Lower lobe of right lung (tissue), 2 donors: ENCODE data around the gene UNC45A. TPM values are rescaled to one million over a fixed set of nuclear protein-coding genes. Genes with fewer than 3 reads are reported as not detected.
"Not testable (repeated sequence)": the region's sequence is repeated elsewhere in the genome, so short reads cannot be mapped to it uniquely, and the experiment has no call there.

ENCODE experiments used
- ATAC-seq, 2 donors: fragments of 200-7000 bp; cut with Tn5 transposase; one replicate each; pipeline ENCODE4 v1.9.1; 2020 to 2022; ENCODE audit warnings: mild to moderate bottlenecking in 2 of 2, moderate library complexity in 2 of 2
- DNase-seq: peaks from one replicate; pipeline ENCODE4 v3.0.0-alpha.2; 2020
- H3K27ac ChIP-seq: fragments of 200-600 bp; one replicate; pipeline ENCODE4 v1.8.0; 2022
- H3K27me3 ChIP-seq: fragments of 200-600 bp; one replicate; pipeline ENCODE4 v1.8.0; 2022; ENCODE audit warnings: low read depth
- H3K36me3 ChIP-seq: fragments of 200-600 bp; one replicate; pipeline ENCODE4 v1.8.0; 2022; ENCODE audit warnings: mild to moderate bottlenecking
- H3K4me1 ChIP-seq: fragments of 200-600 bp; one replicate; pipeline ENCODE4 v1.8.0; 2022
- H3K4me3 ChIP-seq: fragments of 200-600 bp; one replicate; pipeline ENCODE4 v1.8.0; 2022; ENCODE audit warnings: mild to moderate bottlenecking
- H3K9me3 ChIP-seq: fragments of 200-600 bp; one replicate; pipeline ENCODE4 v1.8.0; 2022
- intact Hi-C: fragments of 100-400 bp; cut with DNase I; formaldehyde crosslinking; loops from one replicate; pipeline ENCODE4 v1.11.0; 2022
- total RNA-seq: library from RNA; stranded (reverse); fragmentation: NEBNext Ultra II Directional; extraction: Animal tissue kit (Norgen Biotek cat#: 25700); gene quantifications from one replicate; pipeline ENCODE4 v1.2.1, GENCODE V29; 2021
- TF ChIP-seq, protein P1 (sequence below): fragments of 200-600 bp; IDR thresholded peaks from one replicate; pipeline ENCODE4 v1.8.0; 2022; ENCODE audit warnings: antibody characterized with exemption, mild to moderate bottlenecking
- donor health status: DM: no; HTN: yes; CAD: no; lungs with severe emphysema.

The UNC45A gene
- total RNA-seq, 1 donor from 2014 or later: 50.4 TPM

DNA sequence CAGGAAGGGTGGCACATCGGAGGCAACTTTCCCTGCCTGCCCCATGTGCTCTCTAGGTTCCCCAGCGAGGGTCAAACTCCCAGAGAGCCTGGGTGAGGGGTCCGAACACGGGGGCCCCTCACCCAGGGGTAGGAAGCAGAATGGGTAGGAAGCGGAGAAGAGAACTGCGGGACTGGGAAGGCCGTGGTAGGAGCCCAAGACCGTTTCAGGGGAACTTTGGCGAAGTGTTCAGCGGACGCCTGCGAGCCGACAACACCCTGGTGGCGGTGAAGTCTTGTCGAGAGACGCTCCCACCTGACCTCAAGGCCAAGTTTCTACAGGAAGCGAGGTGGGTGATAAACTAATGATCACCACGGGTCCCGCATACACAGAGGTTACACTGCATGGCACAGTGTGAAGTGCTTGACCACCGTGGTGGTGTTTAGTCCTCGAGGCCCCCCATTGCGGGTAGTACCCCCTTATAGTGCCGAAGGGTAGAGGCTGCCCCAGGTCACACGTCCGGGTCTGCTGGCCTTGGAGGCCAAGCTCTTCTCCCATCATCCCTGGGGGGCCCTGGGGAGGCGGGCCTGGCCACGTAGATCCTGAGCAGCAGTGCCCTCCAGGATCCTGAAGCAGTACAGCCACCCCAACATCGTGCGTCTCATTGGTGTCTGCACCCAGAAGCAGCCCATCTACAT lies 42.4 kb upstream of the UNC45A start:
- Histone ChIP-seq H3K4me3 (no peak overlapping the region), H3K36me3 (peaks cover 84% of the 10 kb centered on the region), H3K4me1 (peaks cover 4% of the 10 kb centered on the region), H3K27ac (no peak overlapping the region), H3K9me3 (no peaks in the 10 kb centered on the region), H3K27me3 (no peaks in the 10 kb centered on the region)
- intact Hi-C loops: no loop called here
- TF ChIP-seq, protein P1, sequence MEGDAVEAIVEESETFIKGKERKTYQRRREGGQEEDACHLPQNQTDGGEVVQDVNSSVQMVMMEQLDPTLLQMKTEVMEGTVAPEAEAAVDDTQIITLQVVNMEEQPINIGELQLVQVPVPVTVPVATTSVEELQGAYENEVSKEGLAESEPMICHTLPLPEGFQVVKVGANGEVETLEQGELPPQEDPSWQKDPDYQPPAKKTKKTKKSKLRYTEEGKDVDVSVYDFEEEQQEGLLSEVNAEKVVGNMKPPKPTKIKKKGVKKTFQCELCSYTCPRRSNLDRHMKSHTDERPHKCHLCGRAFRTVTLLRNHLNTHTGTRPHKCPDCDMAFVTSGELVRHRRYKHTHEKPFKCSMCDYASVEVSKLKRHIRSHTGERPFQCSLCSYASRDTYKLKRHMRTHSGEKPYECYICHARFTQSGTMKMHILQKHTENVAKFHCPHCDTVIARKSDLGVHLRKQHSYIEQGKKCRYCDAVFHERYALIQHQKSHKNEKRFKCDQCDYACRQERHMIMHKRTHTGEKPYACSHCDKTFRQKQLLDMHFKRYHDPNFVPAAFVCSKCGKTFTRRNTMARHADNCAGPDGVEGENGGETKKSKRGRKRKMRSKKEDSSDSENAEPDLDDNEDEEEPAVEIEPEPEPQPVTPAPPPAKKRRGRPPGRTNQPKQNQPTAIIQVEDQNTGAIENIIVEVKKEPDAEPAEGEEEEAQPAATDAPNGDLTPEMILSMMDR: no peak
- DNase-seq (no peak), ATAC-seq (no peak)

DNA sequence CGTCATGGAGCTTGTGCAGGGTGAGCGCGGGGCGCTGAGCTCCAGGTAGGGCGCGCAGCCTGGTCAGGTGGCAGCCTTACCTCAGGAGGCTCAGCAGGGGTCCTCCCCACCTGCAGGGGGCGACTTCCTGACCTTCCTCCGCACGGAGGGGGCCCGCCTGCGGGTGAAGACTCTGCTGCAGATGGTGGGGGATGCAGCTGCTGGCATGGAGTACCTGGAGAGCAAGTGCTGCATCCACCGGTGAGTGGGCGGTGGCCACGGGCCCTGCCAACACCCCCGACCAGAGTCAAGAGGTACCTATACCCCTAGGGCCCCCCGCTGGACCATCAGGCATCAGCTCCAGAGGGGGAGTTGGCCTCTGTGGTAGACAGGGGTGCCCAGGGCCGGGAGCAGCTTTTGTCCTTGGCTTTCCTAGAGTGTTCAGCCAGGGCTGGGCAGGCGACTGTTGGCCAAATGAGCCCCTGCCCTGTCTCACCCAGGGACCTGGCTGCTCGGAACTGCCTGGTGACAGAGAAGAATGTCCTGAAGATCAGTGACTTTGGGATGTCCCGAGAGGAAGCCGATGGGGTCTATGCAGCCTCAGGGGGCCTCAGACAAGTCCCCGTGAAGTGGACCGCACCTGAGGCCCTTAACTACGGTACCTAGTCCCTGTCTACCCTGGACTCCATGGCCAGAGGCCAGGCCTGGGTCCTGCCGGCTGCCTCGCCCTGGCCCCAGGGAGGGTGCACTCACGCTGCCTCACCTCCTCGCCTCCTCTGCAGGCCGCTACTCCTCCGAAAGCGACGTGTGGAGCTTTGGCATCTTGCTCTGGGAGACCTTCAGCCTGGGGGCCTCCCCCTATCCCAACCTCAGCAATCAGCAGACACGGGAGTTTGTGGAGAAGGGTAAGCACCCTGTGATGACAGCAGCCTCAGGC lies 41.7 kb upstream of the UNC45A start:
- H3K27ac ChIP-seq: no peak overlapping the region
- peaks cover 79% of the 10 kb centered on the region for H3K36me3 ChIP-seq
- no peaks in the 10 kb centered on the region for H3K27me3 ChIP-seq
- H3K9me3 ChIP-seq: no peaks in the 10 kb centered on the region
- DNase-seq: no peak
- TF ChIP-seq, protein P1: no peak
- H3K4me3 ChIP-seq: no peak overlapping the region
- H3K4me1 ChIP-seq: peaks cover 4% of the 10 kb centered on the region
- no peak for ATAC-seq
- intact Hi-C loops: no loop called here

- TF ChIP-seq, protein P1: no peak
- H3K9me3 ChIP-seq: no peaks in the 10 kb centered on the region
- H3K27me3 ChIP-seq: no peaks in the 10 kb centered on the region
- H3K36me3 ChIP-seq: peaks cover 59% of the 10 kb centered on the region
- no peak for DNase-seq
- H3K4me1 ChIP-seq: peaks cover 4% of the 10 kb centered on the region
- ATAC-seq: peak; percentile 6 to 13
- intact Hi-C loops: no loop called here
- H3K27ac ChIP-seq: peak overlapping the region; percentile 11
- H3K4me3 ChIP-seq: no peak overlapping the region
Measured at GRCh38 chr15:90895571-90896117, 39.4 kb upstream of the UNC45A start.

DNA sequence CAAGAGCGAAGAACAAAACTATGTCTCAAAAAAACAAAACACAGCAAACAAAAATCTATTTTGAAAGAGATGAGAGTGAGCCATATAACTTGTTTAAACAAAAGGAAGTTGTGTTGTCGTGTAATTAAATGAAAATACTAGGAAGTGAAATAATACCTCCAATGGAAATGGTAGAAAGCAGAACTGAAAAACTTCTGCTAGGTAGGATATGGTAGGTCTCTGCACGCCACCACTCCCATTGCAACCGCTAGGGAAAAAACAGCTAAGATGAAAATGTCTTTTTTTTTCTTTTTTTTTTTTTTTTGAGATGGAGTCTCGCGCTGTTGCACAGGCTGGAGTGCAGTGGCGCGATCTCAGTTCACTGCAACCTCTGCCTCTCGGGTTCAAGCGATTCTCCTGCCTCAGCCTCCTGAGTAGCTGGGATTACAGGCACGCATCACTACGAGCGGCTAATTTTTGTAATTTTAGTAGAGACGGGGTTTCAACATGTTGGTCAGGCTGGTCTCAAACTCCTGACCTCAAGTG lies 37.9 kb upstream of the UNC45A start:
- H3K27me3 ChIP-seq, H3K9me3 ChIP-seq, DNase-seq, H3K4me3 ChIP-seq, ATAC-seq, intact Hi-C loops, H3K27ac ChIP-seq: not testable (repeated sequence)
- Histone ChIP-seq H3K4me1 (peaks cover 14% of the 10 kb centered on the region), H3K36me3 (peaks cover 43% of the 10 kb centered on the region)

DNA sequence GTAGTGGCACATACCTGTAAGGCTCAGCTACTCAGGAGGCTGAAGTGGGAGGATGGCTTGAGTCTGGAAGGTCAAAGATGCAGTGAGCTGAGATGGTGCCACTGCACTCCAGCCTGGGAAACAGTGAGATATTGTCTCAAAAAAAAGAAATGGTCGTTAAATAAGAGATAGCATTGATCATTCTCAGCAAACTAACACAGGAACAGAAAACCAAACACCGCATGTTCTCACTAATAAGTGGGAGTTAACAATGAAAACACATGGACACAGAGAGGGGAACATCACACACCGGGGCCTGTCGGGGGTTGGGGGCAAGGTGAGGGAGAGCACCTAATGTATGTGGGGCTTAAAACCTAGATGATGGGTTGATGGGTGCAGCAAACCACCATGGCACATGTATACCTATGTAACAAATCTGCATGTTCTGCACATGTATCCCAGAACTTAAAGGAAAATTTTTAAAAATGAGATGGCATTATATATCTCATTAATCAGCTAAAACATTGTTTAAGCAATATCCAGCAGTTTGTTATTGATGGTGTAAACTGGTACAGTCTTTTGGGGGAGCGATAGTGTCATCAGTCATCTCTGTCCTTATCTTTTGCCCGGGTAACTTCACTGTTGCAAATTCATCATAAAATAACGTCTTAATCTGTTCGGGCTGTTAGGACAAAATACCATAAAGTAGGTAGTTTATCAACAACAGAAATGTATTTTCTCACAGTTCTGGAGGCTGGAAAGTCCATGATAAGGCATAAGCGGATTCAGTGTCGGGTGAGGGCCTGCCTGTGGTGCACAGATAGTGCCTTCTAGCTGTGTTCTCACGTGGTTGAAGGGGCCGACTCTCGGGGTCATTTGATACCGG lies 33.7 kb upstream of the UNC45A start:
- intact Hi-C loops: no loop called here
- peak overlapping the region; percentile 85 for H3K4me3 ChIP-seq
- peak overlapping the region; percentile 94 for H3K27ac ChIP-seq
- no peak for ATAC-seq
- H3K27me3 ChIP-seq: no peaks in the 10 kb centered on the region
- no peak for DNase-seq
- no peaks in the 10 kb centered on the region for H3K9me3 ChIP-seq
- H3K4me1 ChIP-seq: peaks cover 21% of the 10 kb centered on the region
- H3K36me3 ChIP-seq: peaks cover 18% of the 10 kb centered on the region
- TF ChIP-seq, protein P1: no peak
